ENCODE data around the gene ODAM.

The ODAM gene

GRCh38 chr4:70243091-70243490 is 47.6 kb downstream of the ODAM start:
- no peak for TF ChIP-seq POU2F2 (IDR thresholded peaks at IDR 0.05; ENCODE audit: low read depth, low read length)
- no peak for TF ChIP-seq POLR2AphosphoS5 (IDR thresholded peaks at IDR 0.05; ENCODE audit: low read depth, low read length)
- TF ChIP-seq POLR2A (IDR thresholded peaks at IDR 0.05; ENCODE audit: low read depth, low read length), result no peak
- no peak for TF ChIP-seq TAF1 (IDR thresholded peaks at IDR 0.05; ENCODE audit: low read depth, low read length)
- no peak for TF ChIP-seq SPI1 (IDR thresholded peaks at IDR 0.05; ENCODE audit: low read depth, low read length)
- DNase-seq (ENCODE audit: insufficient read length, low spot score) (no peak), FAIRE-seq (no peak)

DNA sequence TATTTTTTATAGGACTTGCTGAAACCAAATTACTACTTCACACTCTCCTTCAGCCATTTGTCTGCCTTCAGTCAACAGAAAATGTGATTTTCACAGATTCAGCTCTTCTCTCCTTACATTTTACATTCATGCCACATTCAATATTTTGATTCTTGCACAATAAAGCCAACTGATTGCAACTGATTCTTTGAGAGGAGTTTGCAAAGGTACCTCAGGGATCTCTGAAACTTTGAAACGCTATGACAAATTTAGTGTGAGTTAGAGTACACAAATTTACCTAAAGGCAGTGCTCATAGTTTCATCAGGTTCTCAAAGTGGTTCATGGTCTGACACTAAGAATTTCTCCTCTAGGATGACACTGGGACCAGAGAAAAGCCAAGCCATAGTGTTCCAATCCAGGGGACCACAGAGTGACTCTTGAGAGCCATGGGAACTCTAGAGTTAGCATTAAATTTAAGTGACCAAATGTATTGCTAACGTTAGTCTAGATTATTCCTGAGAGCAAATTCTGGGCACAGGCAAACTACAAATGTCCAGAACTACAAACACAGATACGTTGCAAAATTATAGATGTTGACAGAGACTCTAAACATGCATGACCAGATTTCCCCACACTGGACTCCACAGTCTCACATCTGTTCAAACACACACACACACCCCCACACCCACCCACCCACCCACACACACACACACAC is 55.9 kb downstream of the ODAM start:
- TF ChIP-seq POLR2A (IDR thresholded peaks at IDR 0.05; ENCODE audit: low read depth, low read length) (no peak), SPI1 (IDR thresholded peaks at IDR 0.05; ENCODE audit: low read depth, low read length) (no peak), POLR2AphosphoS5 (IDR thresholded peaks at IDR 0.05; ENCODE audit: low read depth, low read length) (no peak), POU2F2 (IDR thresholded peaks at IDR 0.05; ENCODE audit: low read depth, low read length) (no peak), PAX5 (IDR thresholded peaks at IDR 0.05; ENCODE audit: insufficient read depth, low read length, severe bottlenecking) (no peak), TAF1 (IDR thresholded peaks at IDR 0.05; ENCODE audit: low read depth, low read length) (no peak)
- DNase-seq (ENCODE audit: insufficient read length, low spot score), result no peak
- FAIRE-seq, result no peak

- DNase-seq (ENCODE audit: insufficient read length, low spot score), result no peak
- TF ChIP-seq POU2F2 (IDR thresholded peaks at IDR 0.05; ENCODE audit: low read depth, low read length), result no peak
- no peak for TF ChIP-seq POLR2AphosphoS5 (IDR thresholded peaks at IDR 0.05; ENCODE audit: low read depth, low read length)
- TF ChIP-seq TAF1 (IDR thresholded peaks at IDR 0.05; ENCODE audit: low read depth, low read length), result no peak
- no peak for TF ChIP-seq PAX5 (IDR thresholded peaks at IDR 0.05; ENCODE audit: insufficient read depth, low read length, severe bottlenecking)
- no peak for TF ChIP-seq POLR2A (IDR thresholded peaks at IDR 0.05; ENCODE audit: low read depth, low read length)
- TF ChIP-seq SPI1 (IDR thresholded peaks at IDR 0.05; ENCODE audit: low read depth, low read length), result no peak
- no peak for FAIRE-seq
Observed at GRCh38 chr4:70251945-70252277, 56.4 kb downstream of the ODAM start.

Measured in GM12891 (cell line).